DND-41 (cell line): Measurements from ENCODE around the gene CCDC85C.

Experiments
- EZH2 ChIP-seq: IDR thresholded peaks from 3 replicates; pipeline ENCODE4 v1.6.1; 2012; ENCODE audit warnings: borderline replicate concordance, low read depth, mild to moderate bottlenecking, moderate library complexity, low read length, inconsistent platforms; ENCODE audit not compliant: severe bottlenecking
- TF ChIP-seq, protein P1 (sequence below): IDR thresholded peaks from 2 replicates; pipeline ENCODE4 v1.5.1; 2012; ENCODE audit warnings: borderline replicate concordance, low read length, moderate library complexity, mild to moderate bottlenecking; ENCODE audit not compliant: poor library complexity, severe bottlenecking; ENCODE audit errors: extremely low read depth

DNA sequence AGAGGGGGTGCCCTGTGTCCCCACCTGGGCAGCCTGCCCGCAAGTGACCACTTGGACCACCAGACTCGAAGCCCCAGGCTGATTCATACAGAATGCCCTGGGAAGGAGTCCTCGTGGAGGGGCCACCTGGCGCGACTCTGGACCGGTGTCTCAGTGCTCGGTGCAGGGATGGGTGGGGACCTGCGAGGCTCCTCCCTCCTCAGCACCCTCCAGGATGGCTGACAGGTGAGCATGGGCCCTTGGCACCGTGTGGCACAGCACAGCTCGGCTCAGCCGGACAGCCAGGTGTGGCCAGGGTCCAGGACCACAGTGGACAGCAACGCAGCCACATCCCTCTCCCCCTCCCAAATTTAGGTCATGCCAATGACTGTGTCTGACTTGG is 78.3 kb downstream of the CCDC85C start:
- TF ChIP-seq, protein P1, sequence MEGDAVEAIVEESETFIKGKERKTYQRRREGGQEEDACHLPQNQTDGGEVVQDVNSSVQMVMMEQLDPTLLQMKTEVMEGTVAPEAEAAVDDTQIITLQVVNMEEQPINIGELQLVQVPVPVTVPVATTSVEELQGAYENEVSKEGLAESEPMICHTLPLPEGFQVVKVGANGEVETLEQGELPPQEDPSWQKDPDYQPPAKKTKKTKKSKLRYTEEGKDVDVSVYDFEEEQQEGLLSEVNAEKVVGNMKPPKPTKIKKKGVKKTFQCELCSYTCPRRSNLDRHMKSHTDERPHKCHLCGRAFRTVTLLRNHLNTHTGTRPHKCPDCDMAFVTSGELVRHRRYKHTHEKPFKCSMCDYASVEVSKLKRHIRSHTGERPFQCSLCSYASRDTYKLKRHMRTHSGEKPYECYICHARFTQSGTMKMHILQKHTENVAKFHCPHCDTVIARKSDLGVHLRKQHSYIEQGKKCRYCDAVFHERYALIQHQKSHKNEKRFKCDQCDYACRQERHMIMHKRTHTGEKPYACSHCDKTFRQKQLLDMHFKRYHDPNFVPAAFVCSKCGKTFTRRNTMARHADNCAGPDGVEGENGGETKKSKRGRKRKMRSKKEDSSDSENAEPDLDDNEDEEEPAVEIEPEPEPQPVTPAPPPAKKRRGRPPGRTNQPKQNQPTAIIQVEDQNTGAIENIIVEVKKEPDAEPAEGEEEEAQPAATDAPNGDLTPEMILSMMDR: no peak
- TF ChIP-seq EZH2: no peak
